Trophoblast cell (in vitro differentiated cells and primary cell): ENCODE measurements around the gene MARCO.

Source experiments
- DNase-seq, 2 donors: peaks; one replicate each; pipeline ENCODE4 v3.0.0-alpha.2; 2016
- H2AFZ ChIP-seq: 2 replicates; pipeline ENCODE4 v1.6.1; 2013; ENCODE audit warnings: low read length, moderate library complexity, mild to moderate bottlenecking; ENCODE audit not compliant: insufficient read depth, poor library complexity
- H2AK5ac ChIP-seq: 2 replicates; pipeline ENCODE4 v1.6.1; 2013; ENCODE audit warnings: mild to moderate bottlenecking, low read length
- H2BK120ac ChIP-seq: 2 replicates; pipeline ENCODE4 v1.6.1; 2013; ENCODE audit warnings: low read length, mild to moderate bottlenecking, moderate library complexity; ENCODE audit not compliant: insufficient read depth, poor library complexity
- H2BK12ac ChIP-seq: 2 replicates; pipeline ENCODE4 v1.6.1; 2013; ENCODE audit warnings: mild to moderate bottlenecking, low read length, moderate library complexity
- H2BK5ac ChIP-seq: 2 replicates; pipeline ENCODE4 v1.6.1; 2013; ENCODE audit warnings: low read length, low read depth, moderate library complexity, mild to moderate bottlenecking; ENCODE audit not compliant: poor library complexity
- H3K14ac ChIP-seq: 2 replicates; pipeline ENCODE4 v1.6.1; 2013; ENCODE audit warnings: mild to moderate bottlenecking, low read length
- H3K18ac ChIP-seq: 2 replicates; pipeline ENCODE4 v1.6.1; 2013; ENCODE audit warnings: mild to moderate bottlenecking, low read length
- H3K23ac ChIP-seq: 2 replicates; pipeline ENCODE4 v1.6.1; 2013; ENCODE audit warnings: low read length
- H3K27ac ChIP-seq: 2 replicates; pipeline ENCODE4 v1.5.1; 2013; ENCODE audit warnings: low read depth, mild to moderate bottlenecking, inconsistent platforms, low read length, moderate library complexity
- H3K27me3 ChIP-seq: 2 replicates; pipeline ENCODE4 v1.6.1; 2013; ENCODE audit warnings: inconsistent platforms, mild to moderate bottlenecking, low read length, moderate library complexity; ENCODE audit not compliant: insufficient read depth
- H3K36me3 ChIP-seq, 2 experiments: 1 replicate in 1 of 2; 2 replicates in 1 of 2; pipeline ENCODE4 v1.6.1; 2013; ENCODE audit warnings: low read length in 2 of 2, mild to moderate bottlenecking in 2 of 2, moderate library complexity in 1 of 2; ENCODE audit not compliant: insufficient read depth in 2 of 2, control insufficient read depth in 1 of 2
- H3K4ac ChIP-seq: 2 replicates; pipeline ENCODE4 v1.6.1; 2013; ENCODE audit warnings: low read depth, mild to moderate bottlenecking, low read length, moderate library complexity
- H3K4me1 ChIP-seq, 2 experiments: 1 replicate in 1 of 2; 2 replicates in 1 of 2; pipeline ENCODE4 v1.6.1; 2013; ENCODE audit warnings: low read length in 2 of 2, mild to moderate bottlenecking in 2 of 2, moderate library complexity in 1 of 2; ENCODE audit not compliant: insufficient read depth in 2 of 2, control insufficient read depth in 1 of 2
- H3K4me2 ChIP-seq: 2 replicates; pipeline ENCODE4 v1.6.1; 2013; ENCODE audit warnings: inconsistent platforms, mild to moderate bottlenecking, low read length, moderate library complexity
- H3K4me3 ChIP-seq: 2 replicates; pipeline ENCODE4 v1.5.1; 2013; ENCODE audit warnings: mild to moderate bottlenecking, low read depth, low read length, inconsistent platforms
- H3K79me1 ChIP-seq: one replicate; pipeline ENCODE4 v1.6.1; 2013; ENCODE audit warnings: low read length
- H3K79me2 ChIP-seq: 2 replicates; pipeline ENCODE4 v1.6.1; 2013; ENCODE audit warnings: low read length, mild to moderate bottlenecking; ENCODE audit not compliant: control insufficient read depth, insufficient read depth, poor library complexity
- H3K9ac ChIP-seq: 2 replicates; pipeline ENCODE4 v1.6.1; 2013; ENCODE audit warnings: mild to moderate bottlenecking, low read length
- H3K9me3 ChIP-seq: 2 replicates; pipeline ENCODE4 v1.6.1; 2013; ENCODE audit warnings: low read depth, mild to moderate bottlenecking, control low read depth, inconsistent platforms, low read length; ENCODE audit not compliant: insufficient read depth
- H4K12ac ChIP-seq: 2 replicates; pipeline ENCODE4 v1.6.1; 2013; ENCODE audit warnings: low read depth, mild to moderate bottlenecking, low read length, moderate library complexity
- H4K8ac ChIP-seq: 2 replicates; pipeline ENCODE4 v1.6.1; 2013; ENCODE audit warnings: low read depth, mild to moderate bottlenecking, low read length, moderate library complexity
- H4K91ac ChIP-seq: one replicate; pipeline ENCODE4 v1.6.1; 2013; ENCODE audit warnings: low read depth, mild to moderate bottlenecking, low read length, moderate library complexity
- WGBS: extraction: QIAGEN DNeasy Blood & Tissue Kit; methylation state at CpG from one replicate; pipeline ENCODE4 v1.1.7; 2013; ENCODE audit warnings: missing lambda C conversion rate; ENCODE audit not compliant: insufficient read length, insufficient coverage; ENCODE audit errors: extremely low coverage; 5-methylcytosine and 5-hydroxymethylcytosine counted together

Gene MARCO

DNA sequence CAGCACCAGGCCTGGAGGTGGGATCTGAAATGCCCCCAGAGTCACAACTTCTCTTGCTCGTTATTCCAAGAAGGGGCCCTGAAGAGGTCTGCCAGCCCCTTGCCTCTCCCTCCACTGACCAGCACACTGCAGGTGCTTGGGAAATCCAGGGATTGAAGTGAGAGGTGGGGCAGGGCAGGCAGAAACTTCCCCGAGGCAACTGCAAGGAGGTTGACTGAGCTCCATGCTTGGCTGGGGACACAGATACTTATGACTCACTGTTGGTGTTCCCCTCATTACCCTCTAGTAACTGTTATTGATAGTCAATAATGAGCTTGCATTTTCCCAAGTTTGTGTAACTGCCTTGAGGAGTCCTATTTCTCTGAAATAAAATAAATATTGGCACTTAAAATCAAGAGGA is 47.5 kb downstream of the MARCO start:
- H3K9ac ChIP-seq: no peak overlapping the region
- H3K4me3 ChIP-seq: no peak overlapping the region
- no peak overlapping the region for H3K4me2 ChIP-seq
- H2BK120ac ChIP-seq: no peak overlapping the region
- no peaks in the 10 kb centered on the region for H3K27me3 ChIP-seq
- no peak overlapping the region for H2BK12ac ChIP-seq
- H4K8ac ChIP-seq: no peak overlapping the region
- no peaks in the 10 kb centered on the region for H3K4me1 ChIP-seq
- no peak overlapping the region for H3K27ac ChIP-seq
- no CpG with 5 or more reads among the region's 2 CpGs for WGBS
- no peak overlapping the region for H2AK5ac ChIP-seq
- DNase-seq: no peak
- H3K9me3 ChIP-seq: peaks cover 1% of the 10 kb centered on the region
- H3K79me2 ChIP-seq: no peaks in the 10 kb centered on the region
- no peak overlapping the region for H3K18ac ChIP-seq
- H2AFZ ChIP-seq: no peak overlapping the region
- H2BK5ac ChIP-seq: no peak overlapping the region
- no peaks in the 10 kb centered on the region for H3K36me3 ChIP-seq
- no peak overlapping the region for H3K14ac ChIP-seq
- H4K12ac ChIP-seq: no peak overlapping the region
- no peak overlapping the region for H4K91ac ChIP-seq
- no peak overlapping the region for H3K4ac ChIP-seq
- H3K23ac ChIP-seq: no peak overlapping the region
- H3K79me1 ChIP-seq: no peaks in the 10 kb centered on the region

GRCh38 chr2:118990757-118991545 is 49.0 kb downstream of the MARCO start:
- Histone ChIP-seq H4K12ac (no peak overlapping the region), H3K23ac (no peak overlapping the region), H3K27me3 (no peaks in the 10 kb centered on the region), H2BK5ac (no peak overlapping the region), H3K79me2 (no peaks in the 10 kb centered on the region), H2BK12ac (no peak overlapping the region), H3K36me3 (no peaks in the 10 kb centered on the region), H3K27ac (no peak overlapping the region), H2AFZ (no peak overlapping the region), H3K18ac (no peak overlapping the region), H4K8ac (no peak overlapping the region), H3K4me2 (no peak overlapping the region), H3K79me1 (no peaks in the 10 kb centered on the region), H3K4ac (no peak overlapping the region), H3K9me3 (peaks cover 1% of the 10 kb centered on the region), H3K4me3 (no peak overlapping the region), H3K9ac (no peak overlapping the region), H2AK5ac (no peak overlapping the region), H4K91ac (no peak overlapping the region), H3K4me1 (no peaks in the 10 kb centered on the region), H2BK120ac (no peak overlapping the region), H3K14ac (no peak overlapping the region)
- no CpG with 5 or more reads among the region's 10 CpGs for WGBS
- no peak for DNase-seq

- Histone ChIP-seq H3K14ac (no peak overlapping the region), H3K4ac (no peak overlapping the region), H4K91ac (no peak overlapping the region), H3K27me3 (no peaks in the 10 kb centered on the region), H3K9me3 (peaks cover 1% of the 10 kb centered on the region), H2AFZ (no peak overlapping the region), H2BK12ac (no peak overlapping the region), H3K9ac (no peak overlapping the region), H3K23ac (no peak overlapping the region), H3K27ac (no peak overlapping the region), H3K4me1 (no peaks in the 10 kb centered on the region), H3K4me2 (no peak overlapping the region), H2BK120ac (no peak overlapping the region), H3K79me1 (no peaks in the 10 kb centered on the region), H3K18ac (no peak overlapping the region), H2AK5ac (no peak overlapping the region), H4K8ac (no peak overlapping the region), H4K12ac (no peak overlapping the region), H3K79me2 (no peaks in the 10 kb centered on the region), H3K36me3 (no peaks in the 10 kb centered on the region), H3K4me3 (no peak overlapping the region), H2BK5ac (no peak overlapping the region)
- no peak for DNase-seq
- WGBS: no CpG with 5 or more reads among the region's 1 CpG
Observed at GRCh38 chr2:118991554-118991953, 49.6 kb downstream of the MARCO start.

DNA sequence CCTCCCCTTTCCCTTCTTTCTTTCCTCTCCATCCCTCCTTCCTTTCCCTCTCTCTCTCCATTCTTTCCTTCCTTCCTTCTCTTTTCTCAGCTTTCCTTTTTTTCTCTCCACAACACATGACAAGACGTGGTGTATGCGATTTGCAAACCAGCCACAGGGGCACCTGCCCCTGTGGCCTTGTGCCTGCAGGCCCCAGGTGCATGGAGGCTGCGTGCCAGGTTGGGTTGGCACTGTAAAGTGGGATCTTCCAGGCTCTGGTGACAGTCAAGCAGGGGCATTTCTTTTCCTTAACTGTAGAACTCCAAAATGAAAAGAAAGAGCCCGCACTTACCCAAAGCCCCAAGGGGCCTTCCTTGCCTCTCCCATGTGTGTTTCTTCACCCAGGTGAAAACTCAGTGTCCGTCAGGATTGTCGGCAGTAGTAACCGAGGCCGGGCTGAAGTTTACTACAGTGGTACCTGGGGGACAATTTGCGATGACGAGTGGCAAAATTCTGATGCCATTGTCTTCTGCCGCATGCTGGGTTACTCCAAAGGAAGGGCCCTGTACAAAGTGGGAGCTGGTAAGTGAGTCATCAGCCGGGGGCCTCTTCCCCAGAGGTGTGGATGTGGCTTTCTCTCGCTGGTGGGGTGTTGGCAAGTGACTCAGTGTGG is 50.9 kb downstream of the MARCO start:
- Histone ChIP-seq H2AFZ (no peak overlapping the region), H3K27me3 (no peaks in the 10 kb centered on the region), H4K8ac (no peak overlapping the region), H3K23ac (no peak overlapping the region), H3K36me3 (no peaks in the 10 kb centered on the region), H3K9me3 (peaks cover 1% of the 10 kb centered on the region), H4K91ac (no peak overlapping the region), H2BK120ac (no peak overlapping the region), H3K9ac (no peak overlapping the region), H3K27ac (no peak overlapping the region), H3K14ac (no peak overlapping the region), H3K79me2 (no peaks in the 10 kb centered on the region), H2BK5ac (no peak overlapping the region), H3K4ac (no peak overlapping the region), H4K12ac (no peak overlapping the region), H3K79me1 (no peaks in the 10 kb centered on the region), H2BK12ac (no peak overlapping the region), H3K4me3 (no peak overlapping the region), H3K18ac (no peak overlapping the region), H3K4me2 (no peak overlapping the region), H3K4me1 (no peaks in the 10 kb centered on the region), H2AK5ac (no peak overlapping the region)
- no peak for DNase-seq
- no CpG with 5 or more reads among the region's 13 CpGs for WGBS
